ENCODE measurements around the gene EHBP1.

DNA sequence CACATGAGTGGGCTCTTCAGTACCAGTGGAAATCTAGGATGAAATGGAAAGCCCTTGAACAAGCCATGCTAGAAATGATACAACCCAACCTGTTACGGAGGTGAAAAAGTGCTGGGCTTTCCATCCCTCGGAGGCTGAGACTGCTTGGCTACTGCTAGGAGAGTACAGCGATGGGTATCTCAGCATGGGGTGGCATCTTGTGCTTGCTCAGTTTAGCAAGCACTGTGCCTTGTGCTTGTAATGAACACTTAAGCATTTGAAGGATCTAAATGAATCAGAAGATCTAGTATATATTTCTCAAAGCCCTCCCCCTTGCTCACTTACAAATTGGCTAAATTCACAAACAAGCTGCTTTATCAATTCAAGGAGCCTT lies 44.3 kb upstream of the EHBP1 start:
- TF ChIP-seq, protein P1, sequence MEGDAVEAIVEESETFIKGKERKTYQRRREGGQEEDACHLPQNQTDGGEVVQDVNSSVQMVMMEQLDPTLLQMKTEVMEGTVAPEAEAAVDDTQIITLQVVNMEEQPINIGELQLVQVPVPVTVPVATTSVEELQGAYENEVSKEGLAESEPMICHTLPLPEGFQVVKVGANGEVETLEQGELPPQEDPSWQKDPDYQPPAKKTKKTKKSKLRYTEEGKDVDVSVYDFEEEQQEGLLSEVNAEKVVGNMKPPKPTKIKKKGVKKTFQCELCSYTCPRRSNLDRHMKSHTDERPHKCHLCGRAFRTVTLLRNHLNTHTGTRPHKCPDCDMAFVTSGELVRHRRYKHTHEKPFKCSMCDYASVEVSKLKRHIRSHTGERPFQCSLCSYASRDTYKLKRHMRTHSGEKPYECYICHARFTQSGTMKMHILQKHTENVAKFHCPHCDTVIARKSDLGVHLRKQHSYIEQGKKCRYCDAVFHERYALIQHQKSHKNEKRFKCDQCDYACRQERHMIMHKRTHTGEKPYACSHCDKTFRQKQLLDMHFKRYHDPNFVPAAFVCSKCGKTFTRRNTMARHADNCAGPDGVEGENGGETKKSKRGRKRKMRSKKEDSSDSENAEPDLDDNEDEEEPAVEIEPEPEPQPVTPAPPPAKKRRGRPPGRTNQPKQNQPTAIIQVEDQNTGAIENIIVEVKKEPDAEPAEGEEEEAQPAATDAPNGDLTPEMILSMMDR (conservative IDR thresholded peaks at IDR 0.05; ENCODE audit: low read length) = no peak
- TF ChIP-seq EZH2phosphoT487 (IDR thresholded peaks at IDR 0.05; ENCODE audit: borderline replicate concordance) = no peak
